GM21515 (cell line): ENCODE results near the gene EMILIN3.

Experiments
- ATAC-seq: cut with Tn5 transposase; IDR thresholded peaks from one replicate; pipeline ENCODE4 v1.9.1; 2021; ENCODE audit not compliant: unreplicated experiment

Gene EMILIN3

DNA sequence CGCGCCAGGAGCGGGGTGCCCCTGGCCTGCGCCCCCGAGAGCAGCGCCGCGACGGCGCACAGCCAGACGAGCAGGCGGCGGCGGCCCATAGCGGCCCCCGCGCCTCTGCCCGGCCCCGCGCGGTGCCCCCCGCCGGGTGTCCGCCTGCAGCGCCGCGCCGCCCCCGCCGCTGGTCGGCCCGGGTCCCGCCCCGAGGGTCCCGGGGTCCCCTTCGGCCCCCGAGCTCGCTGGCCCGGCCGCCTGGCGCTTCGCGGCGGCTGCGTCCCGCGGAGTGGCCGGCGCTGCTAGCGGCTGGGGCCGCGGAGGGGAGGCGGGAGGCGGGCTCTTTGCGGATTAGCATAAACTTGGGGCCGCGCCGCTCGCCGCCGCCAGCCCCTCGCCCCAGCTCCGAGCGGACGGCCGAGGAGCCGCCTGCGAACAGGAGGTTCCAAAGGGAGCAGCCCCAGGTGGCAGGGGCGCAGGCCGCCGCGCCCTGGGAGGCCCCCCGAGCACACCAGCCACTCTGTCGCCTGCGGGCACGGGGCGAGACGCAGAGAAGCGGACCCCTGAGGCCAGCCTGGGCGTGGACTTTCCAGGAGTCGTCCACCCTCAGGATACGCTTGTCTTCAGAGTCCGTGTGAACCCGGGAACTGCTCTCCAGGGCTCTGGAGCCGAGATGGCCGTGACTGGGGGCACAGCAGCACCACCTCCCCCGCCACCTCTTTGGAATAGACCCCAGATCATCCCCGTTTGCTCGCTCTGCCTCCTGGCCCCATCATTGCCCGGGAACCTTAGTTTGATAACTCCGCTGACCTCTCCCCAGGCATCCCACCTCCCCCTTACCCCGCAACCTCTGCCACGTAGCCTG, at the start of gene EMILIN3:
TSS of gene EMILIN3 (minus strand) at position 273 of the 847 bp plus-strand sequence. CDS start at position 89, 184 bp downstream.
- no peak for ATAC-seq

DNA sequence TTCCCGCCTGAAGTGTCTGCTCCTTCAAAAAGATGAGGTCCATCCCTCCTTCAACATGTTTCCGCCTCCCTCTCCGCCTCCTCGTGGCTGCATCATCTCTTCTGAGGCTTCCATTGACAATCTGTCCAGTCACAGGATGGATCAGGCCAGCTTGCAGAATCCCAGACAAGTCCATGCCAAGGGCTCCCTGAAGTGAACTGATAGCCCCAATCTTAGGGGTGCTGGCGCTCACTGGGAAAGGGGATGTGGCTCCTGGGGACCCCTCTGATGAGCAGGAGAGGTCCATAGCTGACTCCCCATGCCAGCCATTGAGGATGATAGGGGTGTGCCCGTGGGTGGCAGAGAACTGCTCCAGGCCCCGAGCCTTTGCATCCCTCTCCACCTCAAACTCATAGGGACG, 48.6 kb upstream of the EMILIN3 start:
- no peak for ATAC-seq

- no peak for ATAC-seq
These were observed 46.6 kb upstream of the EMILIN3 start for GRCh38 chr20:41413169-41413568.

- ATAC-seq: no peak
These were observed 45.9 kb upstream of the EMILIN3 start for GRCh38 chr20:41412324-41413120.

DNA sequence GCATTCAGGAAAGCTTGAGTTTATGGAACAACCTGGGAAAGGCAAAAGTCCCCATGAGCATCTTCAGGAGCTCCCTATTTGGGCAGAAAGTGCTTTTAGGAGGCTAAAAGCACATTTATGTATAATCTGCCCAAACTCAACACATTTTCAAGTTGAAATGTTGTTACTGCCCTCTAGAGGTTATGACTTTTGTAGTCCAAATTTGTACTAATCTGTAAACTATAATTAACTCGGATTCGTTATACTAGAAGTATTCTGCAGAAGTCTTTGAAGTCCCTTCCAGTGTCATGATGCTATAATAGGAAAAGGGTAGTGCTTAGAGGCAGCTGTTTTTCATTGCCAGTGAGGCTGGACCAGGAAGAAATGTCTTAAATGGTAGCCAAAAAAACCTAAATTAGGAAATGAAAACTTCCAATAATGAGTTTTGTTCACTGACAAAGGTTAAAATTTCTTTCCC, 44.8 kb upstream of the EMILIN3 start:
- no peak for ATAC-seq

GRCh38 chr20:41408986-41409385, 42.4 kb upstream of the EMILIN3 start:
- no peak for ATAC-seq

- ATAC-seq: peak; percentile 62
These were observed 41.7 kb upstream of the EMILIN3 start for GRCh38 chr20:41408156-41408794.

- no peak for ATAC-seq
These were observed 41.0 kb upstream of the EMILIN3 start for GRCh38 chr20:41407607-41408006.

- ATAC-seq: no peak
These were observed 40.4 kb upstream of the EMILIN3 start for GRCh38 chr20:41406896-41407444.

GRCh38 chr20:41406353-41406752, 39.7 kb upstream of the EMILIN3 start:
- ATAC-seq: no peak

GRCh38 chr20:41405436-41405835, 38.8 kb upstream of the EMILIN3 start:
- no peak for ATAC-seq

DNA sequence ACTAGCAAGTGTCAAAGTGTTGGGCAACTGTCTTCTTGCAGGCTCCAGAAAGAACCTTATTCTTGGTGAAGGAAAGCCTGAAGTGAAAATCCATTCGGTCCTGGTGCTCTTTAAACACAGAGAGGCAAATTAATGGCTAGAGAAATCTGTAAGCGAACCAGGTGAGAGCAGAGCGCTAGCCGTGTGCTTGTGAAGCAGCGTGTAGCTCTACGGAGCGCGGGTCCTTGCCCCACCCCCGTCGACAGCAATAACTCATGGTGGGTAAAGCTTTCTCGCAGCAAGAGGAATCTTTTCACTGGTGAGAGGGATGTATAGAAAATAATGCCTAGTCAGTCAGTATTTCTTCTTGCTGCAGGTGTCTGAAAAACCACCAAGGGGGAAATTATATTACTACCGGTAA, 37.0 kb upstream of the EMILIN3 start:
- ATAC-seq: no peak

DNA sequence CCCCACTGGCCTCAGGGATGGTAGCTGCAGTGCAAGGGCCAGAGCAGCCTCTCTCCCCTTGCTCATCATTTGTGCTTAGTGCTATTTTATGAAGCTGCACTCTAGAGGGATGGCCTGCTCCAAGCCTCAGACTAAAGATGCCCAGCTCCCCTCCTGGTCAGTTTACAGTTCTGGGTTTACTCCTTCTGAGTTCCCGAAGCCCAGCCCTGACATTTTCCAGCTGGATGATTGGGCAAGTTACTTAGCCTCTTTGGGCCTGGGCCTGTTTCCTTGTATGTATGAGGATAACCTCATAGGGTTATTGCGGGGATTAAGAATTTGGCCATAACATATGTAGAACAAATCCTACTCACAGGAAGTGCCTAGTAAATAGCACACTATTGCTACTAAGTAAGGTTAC, 31.8 kb upstream of the EMILIN3 start:
- no peak for ATAC-seq

- no peak for ATAC-seq
These were observed 29.3 kb upstream of the EMILIN3 start for GRCh38 chr20:41395667-41396664.

- ATAC-seq: no peak
These were observed 28.5 kb upstream of the EMILIN3 start for GRCh38 chr20:41394931-41395666.

- no peak for ATAC-seq
These were observed 27.5 kb upstream of the EMILIN3 start for GRCh38 chr20:41394081-41394480.

- no peak for ATAC-seq
These were observed 27.1 kb upstream of the EMILIN3 start for GRCh38 chr20:41393705-41394066.

DNA sequence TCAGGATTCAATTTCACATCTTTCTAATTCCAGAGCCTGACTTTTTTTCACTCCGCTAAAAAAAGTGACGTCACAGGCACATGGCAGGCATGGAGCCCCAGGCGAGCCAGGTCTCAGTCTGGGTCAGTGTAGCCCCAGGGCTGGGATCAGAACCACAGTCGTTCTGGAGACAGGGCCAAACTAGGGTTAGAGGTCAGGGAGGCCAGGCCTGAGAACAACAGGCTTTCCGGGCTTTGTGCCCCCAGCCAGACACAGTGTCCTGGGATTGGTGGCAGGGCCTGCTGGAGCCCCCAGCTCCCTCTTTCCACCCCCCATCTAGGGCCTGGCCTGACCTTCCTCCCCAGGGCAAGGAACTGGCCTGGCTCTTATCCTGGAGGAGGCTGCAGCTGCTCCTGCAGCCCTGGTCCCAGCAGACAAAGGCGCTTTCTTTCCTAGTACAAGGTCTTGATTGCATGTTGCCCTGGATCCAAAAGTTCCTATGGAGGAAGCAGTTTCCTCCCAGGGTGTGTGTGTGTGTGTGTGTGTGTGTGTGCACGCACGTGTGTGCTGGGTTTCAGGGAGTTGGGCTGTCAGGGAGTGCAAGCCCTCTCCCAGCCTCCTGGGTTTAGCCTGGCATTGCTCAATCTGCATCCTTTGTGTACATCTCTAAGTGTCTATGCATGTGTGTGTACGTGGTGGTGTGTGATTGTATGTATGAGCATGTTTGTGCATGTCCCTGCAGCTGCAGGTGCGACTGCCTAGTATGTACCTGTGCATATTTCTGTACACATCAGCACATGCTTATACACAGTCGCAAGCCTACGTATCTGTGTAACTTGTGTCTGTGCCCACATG, 26.5 kb upstream of the EMILIN3 start:
- ATAC-seq: no peak
